ENCODE results near the gene PRR19.

Gene PRR19

GRCh38 chr19:42349378-42350107, 47.6 kb downstream of the PRR19 start:
- DNase-seq (ENCODE audit: low spot score): no peak

- DNase-seq (ENCODE audit: low spot score): no peak
Observed at GRCh38 chr19:42350417-42350816, 48.5 kb downstream of the PRR19 start.

GRCh38 chr19:42351079-42351735, 49.3 kb downstream of the PRR19 start:
- DNase-seq (ENCODE audit: low spot score): no peak

GRCh38 chr19:42352301-42353259, 50.6 kb downstream of the PRR19 start:
- no peak for DNase-seq (ENCODE audit: low spot score)

GRCh38 chr19:42353341-42354015, 51.5 kb downstream of the PRR19 start:
- DNase-seq (ENCODE audit: low spot score): no peak

GRCh38 chr19:42355896-42356295, 54.0 kb downstream of the PRR19 start:
- DNase-seq (ENCODE audit: low spot score): no peak

- no peak for DNase-seq (ENCODE audit: low spot score)
Observed at GRCh38 chr19:42356686-42357085, 54.8 kb downstream of the PRR19 start.

- DNase-seq (ENCODE audit: low spot score): no peak
Observed at GRCh38 chr19:42357290-42357689, 55.4 kb downstream of the PRR19 start.
